ENCODE results near the gene KCNJ5. TPM values are rescaled to one million over a fixed set of nuclear protein-coding genes. Genes with fewer than 3 reads are reported as not detected.

KCNJ5 gene
- total RNA-seq = 1 to 10 TPM in 4 of 8 experiments, under 1 TPM in 3, not detected in 1; 0.15 to 3.6 (median 1.2) TPM

- WGBS, 10 experiments = 0 to 10% (median 1%) methylated on average over 5 to 22 of the region's 85 CpGs; no CpG with 5 or more reads in 7 of the 10 experiments
- Histone ChIP-seq H3K4me3 (peak within 1 kb of the TSS; percentile 32 to 49 (median 47)), H3K4me1 (replicated peaks in 1 of 2) (peaks cover 22 to 41% of the 10 kb centered on the region in 2 donors), H3K27ac (peak within 1 kb of the TSS; percentile 6 to 62)
- peak; percentile 73 to 83 (median 78) for ATAC-seq (replicated peaks in 6 of 8)
- in situ Hi-C loops (cut with MboI; ENCODE audit: low pct_unique_long_range_greater_than_20kb in 2 of 9, low sequenced_read_pairs in 9 of 9, unreplicated experiment in 9 of 9) = loop anchor here in 2 of 9 experiments (5.0 to 25.0 kb wide), 4 partner anchors 62 to 872 kb away; no protein-coding TSS in a partner anchor
These were observed at the start of gene KCNJ5 for GRCh38 chr11:128890543-128891368. KCNJ5 (plus strand) TSS chr11:128891356; CDS start chr11:128911274, 19,918 bp downstream.

DNA sequence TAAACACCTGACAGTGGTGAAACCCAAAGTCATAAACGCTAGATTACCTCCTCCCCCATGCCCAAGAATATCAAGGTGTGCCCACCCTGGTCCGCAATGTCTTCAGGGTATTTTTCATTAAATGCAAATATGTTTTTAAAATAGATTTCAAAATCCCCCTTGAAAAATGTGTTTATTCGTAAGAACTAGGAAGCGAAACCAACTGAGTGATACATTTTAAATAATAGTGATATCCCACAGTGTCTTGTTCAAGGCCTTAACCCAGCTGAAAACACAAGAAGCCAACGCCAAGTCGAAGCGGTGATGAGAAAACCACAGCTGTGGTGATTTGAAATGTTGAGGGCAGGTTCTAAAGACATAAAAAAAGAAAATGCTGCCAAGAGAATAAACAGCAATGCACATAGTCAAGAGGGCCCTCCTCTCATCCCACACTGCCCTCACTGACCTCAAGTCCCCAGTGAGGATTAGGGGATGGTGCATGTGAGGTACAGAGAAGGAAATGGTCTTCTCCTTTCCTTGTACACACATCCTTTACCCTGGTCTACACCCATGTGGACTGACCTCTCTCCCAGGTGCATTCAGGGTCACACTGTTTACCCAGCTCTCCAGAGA is 49.6 kb upstream of the KCNJ5 start:
- WGBS, 10 experiments = 80 to 100% (median 90%) methylated on average over 1 to 7 of the region's 7 CpGs
- Histone ChIP-seq H3K27ac (no peak overlapping the region), H3K4me3 (no peak overlapping the region), H3K4me1 (replicated peaks in 1 of 2) (no peaks in the 10 kb centered on the region)
- no peak for ATAC-seq (replicated peaks in 6 of 8)
- in situ Hi-C loops (cut with MboI; ENCODE audit: low pct_unique_long_range_greater_than_20kb in 2 of 9, low sequenced_read_pairs in 9 of 9, unreplicated experiment in 9 of 9) = loop anchor here (10.0 to 25.0 kb wide), 6 partner anchors 204 to 804 kb away; no protein-coding TSS in a partner anchor

DNA sequence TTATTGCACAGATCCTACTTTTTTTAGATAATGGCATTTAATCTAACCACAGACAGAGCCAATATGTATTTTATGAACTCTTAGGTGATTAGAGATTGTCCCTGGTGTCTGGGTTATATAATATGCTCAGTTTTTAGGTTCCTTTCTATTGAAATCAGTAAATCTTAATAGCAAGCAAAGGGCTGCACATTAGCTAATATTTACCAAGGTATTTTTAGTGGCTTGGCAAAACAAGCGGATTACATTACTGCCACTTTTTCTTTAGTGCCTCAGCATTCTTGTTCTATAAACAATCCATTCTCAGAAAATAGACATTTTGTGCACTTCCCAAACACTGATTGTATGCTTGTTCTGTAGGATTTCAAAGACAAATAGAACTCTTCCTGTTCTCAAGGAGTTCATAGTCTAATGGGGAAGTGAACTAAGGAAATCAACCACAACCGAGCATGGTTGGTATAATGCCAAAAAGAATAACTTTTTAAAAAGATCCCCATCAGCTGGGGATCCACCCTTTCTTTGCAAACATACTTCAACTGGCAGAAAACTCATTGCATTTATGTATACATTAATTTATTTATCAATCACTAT is 47.9 kb upstream of the KCNJ5 start:
- Histone ChIP-seq H3K27ac (no peak overlapping the region), H3K4me3 (no peak overlapping the region), H3K4me1 (replicated peaks in 1 of 2) (no peaks in the 10 kb centered on the region)
- 7 to 94% (median 81%) methylated on average over 1 to 2 of the region's 2 CpGs for WGBS, 10 experiments
- in situ Hi-C loops (cut with MboI; ENCODE audit: low pct_unique_long_range_greater_than_20kb in 2 of 9, low sequenced_read_pairs in 9 of 9, unreplicated experiment in 9 of 9) = loop anchor here (10.0 to 25.0 kb wide), 6 partner anchors 206 to 806 kb away; no protein-coding TSS in a partner anchor
- no peak for ATAC-seq (replicated peaks in 6 of 8)

- WGBS, 10 experiments = 0 to 100% (median 90%) methylated on average over 1 to 2 of the region's 2 CpGs; no CpG with 5 or more reads in 3 of the 10 experiments
- Histone ChIP-seq H3K4me3 (no peak overlapping the region), H3K27ac (no peak overlapping the region), H3K4me1 (replicated peaks in 1 of 2) (no peaks in the 10 kb centered on the region)
- no peak for ATAC-seq (replicated peaks in 6 of 8)
- in situ Hi-C loops (cut with MboI; ENCODE audit: low pct_unique_long_range_greater_than_20kb in 2 of 9, low sequenced_read_pairs in 9 of 9, unreplicated experiment in 9 of 9) = loop anchor here (10.0 to 25.0 kb wide), 6 partner anchors 208 to 808 kb away; no protein-coding TSS in a partner anchor
These were observed 45.8 kb upstream of the KCNJ5 start for GRCh38 chr11:128845334-128845780.

DNA sequence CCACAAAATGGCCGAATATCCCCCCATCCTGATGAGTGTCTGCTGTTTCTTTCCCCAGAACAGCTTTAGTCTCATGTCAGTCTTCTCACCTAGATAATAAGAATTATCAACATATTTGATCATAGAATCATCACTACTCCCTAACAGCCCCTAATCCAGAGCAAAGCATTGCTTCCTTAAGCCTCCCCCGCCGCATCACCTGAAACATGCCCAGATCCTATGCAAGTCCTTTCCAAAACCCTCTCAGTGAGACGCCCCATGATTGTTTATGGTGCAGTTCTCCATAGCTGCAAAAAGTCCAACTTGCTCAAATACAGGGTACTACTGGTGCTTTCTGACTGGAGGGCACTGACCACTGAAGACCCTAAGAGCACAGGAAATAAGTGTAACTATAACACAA is 44.2 kb upstream of the KCNJ5 start:
- H3K27ac ChIP-seq = no peak overlapping the region
- no peak overlapping the region for H3K4me3 ChIP-seq
- H3K4me1 ChIP-seq (replicated peaks in 1 of 2) = no peaks in the 10 kb centered on the region
- in situ Hi-C loops (cut with MboI; ENCODE audit: low pct_unique_long_range_greater_than_20kb in 2 of 9, low sequenced_read_pairs in 9 of 9, unreplicated experiment in 9 of 9) = loop anchor here (10.0 to 25.0 kb wide), 6 partner anchors 210 to 810 kb away; no protein-coding TSS in a partner anchor
- WGBS, 10 experiments = 14 to 90% (median 80%) methylated on average over 1 to 4 of the region's 4 CpGs; no CpG with 5 or more reads in 3 of the 10 experiments
- no peak for ATAC-seq (replicated peaks in 6 of 8)

DNA sequence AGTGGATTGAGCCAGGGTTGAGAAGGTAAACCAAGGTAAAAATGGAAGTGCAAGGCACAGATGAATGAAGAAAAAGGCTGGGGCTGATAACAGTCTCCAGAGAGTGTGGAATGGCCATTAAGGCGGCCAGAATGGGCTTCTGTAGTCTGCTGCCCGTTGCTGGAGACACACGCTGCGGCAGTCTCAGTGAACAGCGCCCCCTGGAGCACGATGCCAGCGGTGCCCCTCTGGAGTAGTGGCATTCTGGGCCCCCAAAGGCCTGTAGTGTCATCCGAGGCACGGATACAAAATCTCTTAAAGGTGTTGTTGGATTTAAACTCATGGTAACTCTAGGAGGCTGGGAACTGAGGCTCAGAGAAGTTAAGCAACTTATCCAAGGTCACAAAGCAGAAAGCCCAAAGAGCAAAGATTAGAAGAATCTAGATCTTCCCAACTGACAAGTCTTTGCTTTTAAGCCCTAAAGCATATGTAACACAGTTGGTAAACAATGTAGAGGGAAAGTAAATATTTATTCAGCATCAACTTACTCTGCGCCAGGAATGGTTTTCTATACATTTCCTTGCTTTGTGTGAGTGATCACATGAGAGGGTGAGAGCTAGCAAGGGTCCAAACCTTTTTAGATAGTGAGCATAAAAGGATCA is 42.2 kb upstream of the KCNJ5 start:
- Histone ChIP-seq H3K4me1 (replicated peaks in 1 of 2) (no peaks in the 10 kb centered on the region), H3K4me3 (no peak overlapping the region), H3K27ac (no peak overlapping the region)
- in situ Hi-C loops (cut with MboI; ENCODE audit: low pct_unique_long_range_greater_than_20kb in 2 of 9, low sequenced_read_pairs in 9 of 9, unreplicated experiment in 9 of 9) = loop anchor here (10.0 to 25.0 kb wide), 6 partner anchors 212 to 812 kb away; no protein-coding TSS in a partner anchor
- peak in 3 of 8 experiments; percentile 81 to 92 (median 85) for ATAC-seq (replicated peaks in 6 of 8)
- 8 to 100% (median 40%) methylated on average over 1 to 10 of the region's 10 CpGs; no CpG with 5 or more reads in 1 of the 10 experiments for WGBS, 10 experiments

DNA sequence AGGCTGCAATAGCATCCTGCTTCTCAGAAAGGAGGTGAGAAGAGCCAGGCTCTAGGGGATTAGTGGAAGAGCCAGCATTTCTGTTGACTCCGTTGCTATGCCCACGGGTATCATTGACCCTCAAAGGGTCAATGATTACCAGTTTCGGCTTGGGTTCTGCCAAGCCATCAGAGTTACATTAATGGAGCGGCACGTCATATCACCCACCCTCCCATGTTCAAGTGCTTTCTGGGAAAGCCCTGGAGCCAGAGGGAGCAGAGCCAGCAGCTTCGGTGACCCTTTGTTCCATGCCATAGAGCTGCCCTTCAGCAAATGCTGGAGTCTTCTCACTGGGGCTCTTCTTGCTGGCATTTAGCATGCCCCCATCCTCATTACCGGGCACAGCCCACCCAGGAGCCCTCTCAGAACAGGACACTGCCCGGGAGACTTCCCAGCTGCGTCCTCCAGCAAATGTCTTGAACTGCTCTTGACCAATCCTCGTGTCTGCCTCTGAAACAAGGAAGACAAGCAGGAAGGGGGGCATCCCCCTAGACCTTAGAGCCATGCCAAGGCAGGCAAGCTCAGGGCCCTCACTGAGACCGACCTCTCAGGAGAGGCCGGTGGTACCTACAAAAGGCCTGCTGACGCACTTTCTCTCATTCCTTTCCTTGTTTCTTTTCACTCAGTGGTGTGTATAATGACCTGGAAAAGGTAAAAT is 38.7 kb upstream of the KCNJ5 start:
- no peak for ATAC-seq (replicated peaks in 6 of 8)
- in situ Hi-C loops (cut with MboI; ENCODE audit: low pct_unique_long_range_greater_than_20kb in 2 of 9, low sequenced_read_pairs in 9 of 9, unreplicated experiment in 9 of 9) = no loop called here
- H3K4me1 ChIP-seq (replicated peaks in 1 of 2) = no peaks in the 10 kb centered on the region
- no peak overlapping the region for H3K4me3 ChIP-seq
- 72 to 100% (median 88%) methylated on average over 2 to 7 of the region's 13 CpGs; no CpG with 5 or more reads in 2 of the 10 experiments for WGBS, 10 experiments
- H3K27ac ChIP-seq = no peak overlapping the region

DNA sequence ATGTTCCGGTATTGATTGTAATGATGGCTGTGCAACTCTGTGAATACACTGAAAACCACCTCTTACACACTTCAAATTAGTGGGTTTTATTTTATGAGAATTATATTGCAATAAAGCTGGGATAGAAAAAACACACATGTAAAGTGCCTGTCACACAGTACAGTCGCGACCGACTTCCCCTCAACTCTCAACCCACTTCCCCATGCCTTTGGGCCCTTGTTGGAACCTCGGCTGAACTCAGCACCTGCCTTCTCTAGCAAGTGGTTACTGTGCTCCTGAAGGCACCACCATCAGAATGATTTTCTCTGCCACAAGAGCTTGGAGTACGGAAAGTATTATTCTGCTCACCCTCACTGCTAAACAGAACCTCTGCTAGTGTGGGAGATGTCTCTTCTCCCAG is 37.6 kb upstream of the KCNJ5 start:
- 0 to 100% (median 89%) methylated on average over 1 to 5 of the region's 6 CpGs; no CpG with 5 or more reads in 4 of the 10 experiments for WGBS, 10 experiments
- Histone ChIP-seq H3K4me3 (no peak overlapping the region), H3K4me1 (replicated peaks in 1 of 2) (no peaks in the 10 kb centered on the region), H3K27ac (no peak overlapping the region)
- no peak for ATAC-seq (replicated peaks in 6 of 8)
- in situ Hi-C loops (cut with MboI; ENCODE audit: low pct_unique_long_range_greater_than_20kb in 2 of 9, low sequenced_read_pairs in 9 of 9, unreplicated experiment in 9 of 9) = no loop called here

DNA sequence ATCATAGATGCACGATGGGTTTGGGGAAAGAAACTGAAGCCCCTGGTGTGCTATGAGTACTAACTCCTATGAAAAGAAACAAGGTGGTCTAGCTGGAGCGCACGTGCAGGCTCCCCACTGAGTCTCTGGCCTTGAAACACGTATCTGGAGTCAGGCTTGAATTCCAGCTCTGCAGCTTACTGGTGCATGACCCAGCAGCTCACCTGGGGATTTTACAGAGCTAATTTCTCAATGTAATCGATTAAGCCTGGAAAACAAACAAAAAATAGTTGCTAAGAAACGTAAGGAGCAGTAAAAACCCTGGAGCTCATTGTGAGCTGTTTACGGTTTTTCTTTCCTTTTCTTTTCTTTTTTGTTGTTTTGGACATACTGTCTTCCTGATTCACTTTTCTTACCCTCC is 36.3 kb upstream of the KCNJ5 start:
- ATAC-seq (replicated peaks in 6 of 8) = no peak
- 50 to 80% (median 59%) methylated on average over 1 to 7 of the region's 7 CpGs; no CpG with 5 or more reads in 1 of the 10 experiments for WGBS, 10 experiments
- in situ Hi-C loops (cut with MboI; ENCODE audit: low pct_unique_long_range_greater_than_20kb in 2 of 9, low sequenced_read_pairs in 9 of 9, unreplicated experiment in 9 of 9) = no loop called here
- Histone ChIP-seq H3K27ac (no peak overlapping the region), H3K4me1 (replicated peaks in 1 of 2) (no peaks in the 10 kb centered on the region), H3K4me3 (no peak overlapping the region)

DNA sequence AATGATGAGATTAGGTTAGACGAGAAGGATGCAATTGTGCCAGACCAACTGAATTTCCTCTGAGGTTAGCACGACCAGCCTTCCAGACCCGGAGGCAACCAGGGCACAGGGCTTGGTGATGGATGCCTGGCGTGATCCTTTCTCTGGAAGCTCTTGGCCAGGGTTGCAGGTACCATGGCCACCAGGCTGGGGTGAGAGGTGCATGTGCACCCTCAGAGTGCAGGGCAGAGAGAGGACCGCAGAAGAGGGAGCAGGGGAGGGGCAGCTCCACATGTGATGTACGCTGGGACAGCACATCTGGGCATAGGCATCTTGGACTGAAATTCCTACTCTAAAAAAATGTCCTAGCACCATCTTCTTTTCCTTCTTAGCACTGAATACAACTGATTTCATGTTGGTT is 34.9 kb upstream of the KCNJ5 start:
- H3K4me1 ChIP-seq (replicated peaks in 1 of 2) = no peaks in the 10 kb centered on the region
- H3K4me3 ChIP-seq = no peak overlapping the region
- ATAC-seq (replicated peaks in 6 of 8) = no peak
- H3K27ac ChIP-seq = no peak overlapping the region
- WGBS, 10 experiments = 83 to 100% (median 91%) methylated on average over 1 to 4 of the region's 6 CpGs; no CpG with 5 or more reads in 4 of the 10 experiments
- in situ Hi-C loops (cut with MboI; ENCODE audit: low pct_unique_long_range_greater_than_20kb in 2 of 9, low sequenced_read_pairs in 9 of 9, unreplicated experiment in 9 of 9) = no loop called here

DNA sequence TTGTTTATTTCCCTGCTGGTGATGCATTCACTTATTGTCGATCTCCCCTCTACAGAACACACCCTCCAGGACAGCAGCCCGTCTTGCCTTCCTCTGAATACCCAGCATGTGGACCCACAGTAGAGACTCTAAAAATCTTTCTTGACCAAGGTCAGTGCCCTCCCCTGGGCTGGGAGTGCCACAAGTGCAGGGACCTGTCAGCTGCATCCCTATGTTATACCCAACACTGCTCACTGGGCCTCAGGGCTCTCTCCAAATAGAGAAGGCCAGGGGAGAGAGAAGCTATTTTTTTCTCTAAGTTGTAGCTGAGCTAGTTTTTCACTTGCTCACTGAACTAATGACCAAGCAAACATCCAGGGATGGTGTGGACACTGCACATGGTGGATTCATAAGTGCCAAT is 33.8 kb upstream of the KCNJ5 start:
- Histone ChIP-seq H3K4me3 (no peak overlapping the region), H3K27ac (no peak overlapping the region), H3K4me1 (replicated peaks in 1 of 2) (no peaks in the 10 kb centered on the region)
- no peak for ATAC-seq (replicated peaks in 6 of 8)
- WGBS, 10 experiments = 100% methylated on average over 1 to 2 of the region's 2 CpGs; no CpG with 5 or more reads in 8 of the 10 experiments
- in situ Hi-C loops (cut with MboI; ENCODE audit: low pct_unique_long_range_greater_than_20kb in 2 of 9, low sequenced_read_pairs in 9 of 9, unreplicated experiment in 9 of 9) = no loop called here
